Mammary epithelial cell (primary cell): ENCODE results near the gene OR2Y1.

Experiments
- CTCF ChIP-seq, 2 donors: IDR thresholded peaks in 1 of 2; conservative IDR thresholded peaks in 1 of 2; 2 replicates each; pipeline ENCODE4 v1.5.1; 2011 to 2012; ENCODE audit warnings: inconsistent platforms in 2 of 2, low read length in 2 of 2, mild to moderate bottlenecking in 2 of 2, control low read depth in 1 of 2, low read depth in 1 of 2; ENCODE audit not compliant: insufficient read depth in 1 of 2; ENCODE audit errors: extremely low read depth in 1 of 2
- EZH2 ChIP-seq: IDR thresholded peaks from 2 replicates; pipeline ENCODE4 v1.6.1; 2012; ENCODE audit warnings: low read length, inconsistent platforms, borderline replicate concordance

GRCh38 chr5:180787711-180788431 lies 48.0 kb upstream of the OR2Y1 start:
- TF ChIP-seq CTCF (conservative IDR thresholded peaks at IDR 0.05 in 1 of 2, IDR thresholded peaks at IDR 0.05 in 1 of 2; ENCODE audit: extremely low read depth in 1 of 2, insufficient read depth in 1 of 2, low read depth in 1 of 2, low read length in 2 of 2) (no peak), EZH2 (no peak)
